Stimulated activated CD4-positive, alpha-beta T cell treated with anti-CD3 and anti-CD28 coated beads, Interleukin-4, amount 100 ng/mL, for 1 hour (primary cell): ENCODE measurements around the gene KDM1B.

Experiments used
- DNase-seq: peaks from one replicate; pipeline ENCODE4 v3.0.0-alpha.2; 2020

Gene KDM1B

GRCh38 chr6:18235524-18235923, 80.3 kb downstream of the KDM1B start:
- DNase-seq, result no peak

GRCh38 chr6:18237167-18237566, 81.9 kb downstream of the KDM1B start:
- no peak for DNase-seq

GRCh38 chr6:18240230-18240629, 85.0 kb downstream of the KDM1B start:
- DNase-seq, result no peak

GRCh38 chr6:18241208-18242038, 86.2 kb downstream of the KDM1B start:
- no peak for DNase-seq

- no peak for DNase-seq
Observed at GRCh38 chr6:18242062-18242851, 87.0 kb downstream of the KDM1B start.

GRCh38 chr6:18243302-18243893, 88.2 kb downstream of the KDM1B start:
- no peak for DNase-seq

- DNase-seq, result no peak
Observed at GRCh38 chr6:18244251-18244650, 89.0 kb downstream of the KDM1B start.

GRCh38 chr6:18245079-18245478, 89.9 kb downstream of the KDM1B start:
- no peak for DNase-seq

GRCh38 chr6:18245642-18246041, 90.4 kb downstream of the KDM1B start:
- DNase-seq, result no peak

GRCh38 chr6:18246205-18246604, 91.0 kb downstream of the KDM1B start:
- DNase-seq, result no peak

- no peak for DNase-seq
Observed at GRCh38 chr6:18247002-18247401, 91.8 kb downstream of the KDM1B start.

- DNase-seq, result no peak
Observed at GRCh38 chr6:18248698-18249097, 93.5 kb downstream of the KDM1B start.

- no peak for DNase-seq
Observed at GRCh38 chr6:18249271-18249670, 94.0 kb downstream of the KDM1B start.

GRCh38 chr6:18253635-18254034, 98.4 kb downstream of the KDM1B start:
- DNase-seq, result no peak

GRCh38 chr6:18254793-18255192, 99.6 kb downstream of the KDM1B start:
- no peak for DNase-seq

GRCh38 chr6:18259675-18260447, 104.6 kb downstream of the KDM1B start:
- DNase-seq, result no peak

- DNase-seq, result no peak
Observed at GRCh38 chr6:18260448-18261106, 105.4 kb downstream of the KDM1B start.

- no peak for DNase-seq
Observed at GRCh38 chr6:18261877-18262276, 106.7 kb downstream of the KDM1B start.

GRCh38 chr6:18262702-18263417, 107.6 kb downstream of the KDM1B start:
- DNase-seq, result peak; percentile 26

- peak; percentile 26 for DNase-seq
Observed at GRCh38 chr6:18263418-18264218, 108.4 kb downstream of the KDM1B start.
